HCT116 (cell line): ENCODE measurements around the gene NINJ2. TPM values are rescaled to one million over a fixed set of nuclear protein-coding genes. Genes with fewer than 3 reads are reported as not detected.
A peak's percentile ranks its signal among the peaks of the same experiment; 100 is the strongest.

Source experiments
- ATAC-seq: fragments of 200-7000 bp; cut with Tn5 transposase; 2 replicates; pipeline ENCODE4 v1.9.1; 2020; ENCODE audit warnings: mild to moderate bottlenecking, moderate library complexity
- BruUV-seq: library from RNA; stranded (reverse); fragments of 400-500 nt; replicated peaks from 2 replicates; lab custom pipeline; 2021; lab: Mats Ljungman, UMichigan
- CTCF ChIA-PET: fragments of 300-600 bp; sonication (Branson Sonifier 250); formaldehyde crosslinking; loops from one replicate; lab custom pipeline; 2021; ENCODE audit warnings: antibody characterized with exemption; lab: Charles Lee
- POLR2A ChIA-PET: fragments of 300-600, 350-600 bp; sonication (Branson Sonifier 250); formaldehyde crosslinking; loops from one replicate; lab custom pipeline; 2021; ENCODE audit warnings: antibody characterized with exemption; lab: Charles Lee
- RAD21 ChIA-PET, 2 experiments: fragments of 300-600 bp; sonication (Branson Sonifier 250); formaldehyde crosslinking; loops; one replicate each; lab custom pipeline; 2023; ENCODE audit warnings: low total read pairs in 2 of 2; ENCODE audit not compliant: uncharacterized antibody in 2 of 2, unreplicated experiment in 2 of 2, low non-redundant PET in 1 of 2; lab: Charles Lee
- DNase-seq: peaks from one replicate; pipeline ENCODE4 v3.0.0-alpha.2; 2010; ENCODE audit warnings: low read depth, low spot score
- H2AFZ ChIP-seq: fragments of 200-600 bp; shearing (Covaris generic), sonication (generic); 2 replicates; pipeline ENCODE4 v1.6.1; 2017; ENCODE audit warnings: low read depth, mixed run types, mixed read lengths, antibody characterized with exemption, low read length; ENCODE audit not compliant: poor library complexity, severe bottlenecking
- H3K27ac ChIP-seq: 2 replicates; pipeline ENCODE4 v1.5.1; 2012; ENCODE audit warnings: low read depth, low read length
- H3K27me3 ChIP-seq: fragments of 200-600 bp; sonication (generic); 2 replicates; pipeline ENCODE4 v1.6.1; 2016; ENCODE audit warnings: mixed run types, low read length, mixed read lengths; ENCODE audit not compliant: insufficient read depth
- H3K36me3 ChIP-seq, 2 experiments: fragments of 200-500 bp in 1 of 2; fragments of 200-600 bp in 1 of 2; sonication (Bioruptor generic) in 1 of 2; sonication (generic) in 1 of 2; 2 replicates each; pipeline versions ENCODE4 v1.5.1 to v1.6.1; 2014 to 2016; ENCODE audit warnings: low read length in 2 of 2, inconsistent platforms in 1 of 2, mixed read lengths in 1 of 2, mixed run types in 1 of 2; ENCODE audit not compliant: insufficient read depth in 2 of 2, control insufficient read depth in 1 of 2
- H3K4me1 ChIP-seq, 2 experiments: fragments of 200-600 bp in 1 of 2; sonication (generic) in 1 of 2; 2 replicates each; pipeline versions ENCODE4 v1.5.1 to v1.6.1; 2012 to 2017; ENCODE audit warnings: low read length in 2 of 2, inconsistent platforms in 1 of 2, mild to moderate bottlenecking in 1 of 2, mixed read lengths in 1 of 2, mixed run types in 1 of 2, moderate library complexity in 1 of 2; ENCODE audit not compliant: insufficient read depth in 2 of 2, control insufficient read depth in 1 of 2
- H3K4me2 ChIP-seq: fragments of 200-600 bp; sonication (generic); 2 replicates; pipeline ENCODE4 v1.6.1; 2017; ENCODE audit warnings: mixed run types, low read length, mixed read lengths
- H3K4me3 ChIP-seq, 2 experiments: fragments of 200-600 bp in 1 of 2; sonication (generic) in 1 of 2; replicated peaks in 1 of 2; 2 replicates each; pipeline ENCODE4 v1.5.1; 2011 to 2016; ENCODE audit warnings: low read length in 2 of 2, control low read depth in 1 of 2, low read depth in 1 of 2, mild to moderate bottlenecking in 1 of 2, mixed read lengths in 1 of 2, mixed run types in 1 of 2
- H3K79me2 ChIP-seq: fragments of 200-600 bp; sonication (generic); 2 replicates; pipeline ENCODE4 v1.6.1; 2017; ENCODE audit warnings: mild to moderate bottlenecking, mixed run types, low read length, moderate library complexity, mixed read lengths; ENCODE audit not compliant: insufficient read depth
- H3K9ac ChIP-seq: fragments of 200-600 bp; sonication (generic); 2 replicates; pipeline ENCODE4 v1.6.1; 2016; ENCODE audit warnings: low read length, mixed read lengths
- H3K9me2 ChIP-seq: fragments of 200-600 bp; sonication (generic), shearing (Covaris generic); 2 replicates; pipeline ENCODE4 v1.6.1; 2017; ENCODE audit warnings: mixed run types, mild to moderate bottlenecking, moderate library complexity; ENCODE audit not compliant: insufficient read depth
- H3K9me3 ChIP-seq, 2 experiments: fragments of 200-500 bp in 1 of 2; fragments of 200-600 bp in 1 of 2; sonication (Bioruptor generic) in 1 of 2; sonication (generic) in 1 of 2; 2 replicates each; pipeline ENCODE4 v1.6.1; 2014 to 2017; ENCODE audit warnings: low read length in 2 of 2, mixed read lengths in 2 of 2, inconsistent platforms in 1 of 2, low read depth in 1 of 2, mild to moderate bottlenecking in 1 of 2, mixed run types in 1 of 2, moderate library complexity in 1 of 2; ENCODE audit not compliant: control insufficient read depth in 1 of 2, insufficient read depth in 1 of 2
- H4K20me1 ChIP-seq: fragments of 200-600 bp; sonication (generic), shearing (Covaris generic); 2 replicates; pipeline ENCODE4 v1.6.1; 2017; ENCODE audit warnings: mixed run types, mild to moderate bottlenecking, moderate library complexity; ENCODE audit not compliant: insufficient read depth
- CBX3 ChIP-seq: IDR thresholded peaks from 2 replicates; pipeline ENCODE4 v1.6.1; 2012; ENCODE audit warnings: low read depth
- ELF1 ChIP-seq: IDR thresholded peaks from 2 replicates; pipeline ENCODE4 v1.6.1; 2012; ENCODE audit warnings: low read depth, borderline replicate concordance
- EZH2phosphoT487 ChIP-seq: fragments of 200-600 bp; IDR thresholded peaks from 2 replicates; pipeline ENCODE4 v1.6.1; 2018; ENCODE audit warnings: antibody characterized with exemption, borderline replicate concordance
- FOSL1 ChIP-seq: IDR thresholded peaks from 2 replicates; pipeline ENCODE4 v1.6.1; 2012; ENCODE audit warnings: low read depth
- JUND ChIP-seq: IDR thresholded peaks from 2 replicates; pipeline ENCODE4 v1.6.1; 2012
- MAX ChIP-seq: IDR thresholded peaks from 2 replicates; pipeline ENCODE4 v1.6.1; 2012
- POLR2A ChIP-seq: IDR thresholded peaks from 2 replicates; pipeline ENCODE4 v1.7.0; 2011; ENCODE audit warnings: borderline replicate concordance; ENCODE audit not compliant: insufficient read depth, insufficient read length; ENCODE audit errors: extremely low read depth
- POLR2AphosphoS5 ChIP-seq: IDR thresholded peaks from 2 replicates; pipeline ENCODE4 v1.6.1; 2011; ENCODE audit warnings: mild to moderate bottlenecking, low read depth, low read length, moderate library complexity
- RAD21 ChIP-seq: IDR thresholded peaks from 2 replicates; pipeline ENCODE4 v1.6.1; 2012; ENCODE audit warnings: low read depth, mild to moderate bottlenecking
- REST ChIP-seq: IDR thresholded peaks from 2 replicates; pipeline ENCODE4 v1.6.1; 2012; ENCODE audit warnings: low read depth
- SP1 ChIP-seq: IDR thresholded peaks from 2 replicates; pipeline ENCODE4 v1.6.1; 2012; ENCODE audit warnings: low read depth
- SRF ChIP-seq: IDR thresholded peaks from 2 replicates; pipeline ENCODE4 v1.6.1; 2012; ENCODE audit warnings: low read depth
- YY1 ChIP-seq: IDR thresholded peaks from 2 replicates; pipeline ENCODE4 v1.6.1; 2011; ENCODE audit warnings: low read length, low read depth, moderate library complexity, mild to moderate bottlenecking; ENCODE audit not compliant: insufficient replicate concordance; ENCODE audit errors: extremely low read depth
- ZFX ChIP-seq: fragments of 450-650 bp; IDR thresholded peaks from 2 replicates; pipeline ENCODE4 v1.6.1; 2017
- intact Hi-C: fragments of 100-400 bp; cut with micrococcal nuclease; formaldehyde crosslinking; loops from 2 replicates; pipeline ENCODE4 v1.10.0; 2022
- total RNA-seq: library from RNA; stranded (reverse); gene quantifications from one replicate; pipeline ENCODE4 v1.2.1, GENCODE V29; 2021; ENCODE audit not compliant: unreplicated experiment
- TF ChIP-seq, protein P1 (sequence below): IDR thresholded peaks from 2 replicates; pipeline ENCODE4 v1.6.1; 2011; ENCODE audit warnings: mild to moderate bottlenecking, low read length, moderate library complexity; ENCODE audit not compliant: insufficient replicate concordance; ENCODE audit errors: extremely low read depth

The NINJ2 gene
- total RNA-seq, 1 experiment from 2014 or later: not detected

DNA sequence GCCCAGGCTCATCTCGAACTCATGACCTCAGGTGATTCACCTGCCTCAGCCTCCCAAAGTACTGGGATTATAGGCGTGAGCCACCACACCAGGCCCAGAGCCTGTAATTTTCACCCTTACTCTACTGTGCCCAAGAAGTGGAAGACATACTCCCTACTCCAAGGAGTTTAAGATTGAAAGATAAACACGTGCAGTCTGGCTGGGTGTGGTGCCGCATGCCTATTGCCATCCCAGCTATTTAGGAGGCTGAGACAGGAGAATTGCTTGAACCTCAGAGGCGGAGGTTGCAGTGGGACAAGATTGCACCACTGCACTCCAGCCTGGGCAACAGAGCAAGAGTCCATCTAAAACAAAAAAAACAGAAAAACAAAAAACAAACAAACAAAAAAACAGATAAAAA lies 90.0 kb downstream of the NINJ2 start:
- intact Hi-C loops: loop anchor here (5.0 kb wide), 2 partner anchors 524 to 544 kb away; no protein-coding TSS in a partner anchor
- H3K27ac ChIP-seq: 0 out of 2 replicates have a peak overlapping the region, but pooled peaks have one; percentile 11
- H3K79me2 ChIP-seq: no peaks in the 10 kb centered on the region
- H3K36me3 ChIP-seq: no peaks in the 10 kb centered on the region
- no peak overlapping the region for H3K9ac ChIP-seq
- H3K27me3 ChIP-seq: no peaks in the 10 kb centered on the region
- no peaks in the 10 kb centered on the region for H4K20me1 ChIP-seq
- ChIA-PET POLR2A (no interaction called here), RAD21 (no interaction called here), CTCF (interaction anchor here (1.5 kb wide), 1 partner anchor 544 kb away, joined by 5 read pairs; no protein-coding TSS in a partner anchor)
- no peaks in the 10 kb centered on the region for H3K9me3 ChIP-seq
- no peak overlapping the region for H2AFZ ChIP-seq
- BruUV-seq: no TSS peak
- H3K4me2 ChIP-seq: peak overlapping the region; percentile 24; the same call in 1 of the 2 replicates
- peaks cover 33 to 72% of the 10 kb centered on the region in 2 experiments for H3K4me1 ChIP-seq
- ATAC-seq (no peak), DNase-seq (no peak)
- H3K9me2 ChIP-seq: no peaks in the 10 kb centered on the region
- no peak for TF ChIP-seq ZFX
- TF ChIP-seq SP1: no peak
- no peak for TF ChIP-seq YY1
- TF ChIP-seq REST: no peak
- H3K4me3 ChIP-seq: no peak overlapping the region

DNA sequence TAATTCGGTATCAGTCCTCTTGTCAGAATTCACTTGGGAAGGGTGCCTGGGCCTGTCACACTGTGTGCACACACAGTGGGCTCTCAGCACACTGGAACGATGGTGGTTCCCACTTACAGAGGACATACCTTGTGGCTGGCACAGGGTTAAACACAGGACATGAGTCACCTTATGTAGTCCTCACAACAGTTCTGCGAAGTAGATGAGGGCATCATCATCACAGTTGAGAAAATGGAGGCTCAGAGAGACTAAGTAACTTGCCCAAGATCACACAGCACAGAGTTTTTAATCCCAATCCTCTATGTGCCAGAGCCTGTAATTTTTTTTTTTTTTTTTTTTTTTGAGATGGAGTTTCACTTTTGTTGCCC lies 90.7 kb downstream of the NINJ2 start:
- Histone ChIP-seq H3K79me2 (no peaks in the 10 kb centered on the region), H3K9me2 (no peaks in the 10 kb centered on the region), H3K4me1 (peaks cover 33 to 72% of the 10 kb centered on the region in 2 experiments), H4K20me1 (no peaks in the 10 kb centered on the region), H2AFZ (no peak overlapping the region), H3K36me3 (no peaks in the 10 kb centered on the region), H3K4me3 (peak overlapping the region; percentile 58 to 81), H3K27ac (peak overlapping the region; percentile 93), H3K9ac (peak overlapping the region; percentile 92), H3K27me3 (no peaks in the 10 kb centered on the region), H3K4me2 (peak overlapping the region; percentile 100), H3K9me3 (no peaks in the 10 kb centered on the region)
- no TSS peak for BruUV-seq
- intact Hi-C loops: loop anchor here (5.0 kb wide), 2 partner anchors 525 to 545 kb away; no protein-coding TSS in a partner anchor
- TF ChIP-seq ZFX (no peak), EZH2phosphoT487 (no peak), MAX (no peak), RAD21 (no peak), CBX3 (no peak), SP1 (no peak), ELF1 (no peak), FOSL1 (no peak), SRF (no peak), JUND (no peak), POLR2AphosphoS5 (no peak), POLR2A (no peak)
- TF ChIP-seq, protein P1, sequence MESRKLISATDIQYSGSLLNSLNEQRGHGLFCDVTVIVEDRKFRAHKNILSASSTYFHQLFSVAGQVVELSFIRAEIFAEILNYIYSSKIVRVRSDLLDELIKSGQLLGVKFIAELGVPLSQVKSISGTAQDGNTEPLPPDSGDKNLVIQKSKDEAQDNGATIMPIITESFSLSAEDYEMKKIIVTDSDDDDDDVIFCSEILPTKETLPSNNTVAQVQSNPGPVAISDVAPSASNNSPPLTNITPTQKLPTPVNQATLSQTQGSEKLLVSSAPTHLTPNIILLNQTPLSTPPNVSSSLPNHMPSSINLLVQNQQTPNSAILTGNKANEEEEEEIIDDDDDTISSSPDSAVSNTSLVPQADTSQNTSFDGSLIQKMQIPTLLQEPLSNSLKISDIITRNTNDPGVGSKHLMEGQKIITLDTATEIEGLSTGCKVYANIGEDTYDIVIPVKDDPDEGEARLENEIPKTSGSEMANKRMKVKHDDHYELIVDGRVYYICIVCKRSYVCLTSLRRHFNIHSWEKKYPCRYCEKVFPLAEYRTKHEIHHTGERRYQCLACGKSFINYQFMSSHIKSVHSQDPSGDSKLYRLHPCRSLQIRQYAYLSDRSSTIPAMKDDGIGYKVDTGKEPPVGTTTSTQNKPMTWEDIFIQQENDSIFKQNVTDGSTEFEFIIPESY: no peak
- CTCF ChIA-PET: interaction anchor here (1.5 to 3.8 kb wide), 7 partner anchors 178 to 1011 kb away, joined by 5 to 41 read pairs (median 19); partner anchors contain the start of genes RAD52 and WNK1
- ATAC-seq: no peak
- POLR2A ChIA-PET: interaction anchor here (1.5 to 4.0 kb wide), 2 partner anchors 179 to 377 kb away, joined by 5 to 23 read pairs; partner anchors contain the start of genes RAD52 and WNK1
- RAD21 ChIA-PET: no interaction called here
- peak; percentile 21 for DNase-seq
